WI38 (cell line): ENCODE results near the gene ANKRD52.

ENCODE experiments used
- H3K4me3 ChIP-seq: 2 replicates; pipeline ENCODE4 v1.5.1; 2011; ENCODE audit warnings: low read depth, mild to moderate bottlenecking, control low read depth, low read length
- TF ChIP-seq, protein P1 (sequence below): IDR thresholded peaks from 2 replicates; pipeline ENCODE4 v1.5.1; 2012; ENCODE audit warnings: low read depth, mild to moderate bottlenecking, control low read depth, low read length

The ANKRD52 gene

DNA sequence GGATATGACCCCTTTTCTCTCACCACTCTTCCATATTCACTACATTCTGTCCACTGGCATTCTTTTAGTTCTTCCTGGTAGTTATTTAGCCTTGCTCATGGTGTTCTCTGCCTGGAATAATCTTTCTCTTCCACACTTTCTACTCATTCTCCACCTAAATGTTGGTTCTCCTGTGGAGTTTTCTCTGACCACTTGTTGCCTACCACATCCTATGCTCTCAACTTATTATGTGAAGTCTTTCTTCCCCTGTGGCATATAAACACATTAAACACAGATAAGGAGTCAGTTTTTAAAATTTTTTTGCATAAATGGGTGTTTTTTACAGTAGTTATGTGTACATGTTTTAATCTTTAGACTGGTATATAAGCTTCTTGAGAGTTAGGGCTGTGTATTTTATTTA, 65.6 kb downstream of the ANKRD52 start:
- TF ChIP-seq, protein P1, sequence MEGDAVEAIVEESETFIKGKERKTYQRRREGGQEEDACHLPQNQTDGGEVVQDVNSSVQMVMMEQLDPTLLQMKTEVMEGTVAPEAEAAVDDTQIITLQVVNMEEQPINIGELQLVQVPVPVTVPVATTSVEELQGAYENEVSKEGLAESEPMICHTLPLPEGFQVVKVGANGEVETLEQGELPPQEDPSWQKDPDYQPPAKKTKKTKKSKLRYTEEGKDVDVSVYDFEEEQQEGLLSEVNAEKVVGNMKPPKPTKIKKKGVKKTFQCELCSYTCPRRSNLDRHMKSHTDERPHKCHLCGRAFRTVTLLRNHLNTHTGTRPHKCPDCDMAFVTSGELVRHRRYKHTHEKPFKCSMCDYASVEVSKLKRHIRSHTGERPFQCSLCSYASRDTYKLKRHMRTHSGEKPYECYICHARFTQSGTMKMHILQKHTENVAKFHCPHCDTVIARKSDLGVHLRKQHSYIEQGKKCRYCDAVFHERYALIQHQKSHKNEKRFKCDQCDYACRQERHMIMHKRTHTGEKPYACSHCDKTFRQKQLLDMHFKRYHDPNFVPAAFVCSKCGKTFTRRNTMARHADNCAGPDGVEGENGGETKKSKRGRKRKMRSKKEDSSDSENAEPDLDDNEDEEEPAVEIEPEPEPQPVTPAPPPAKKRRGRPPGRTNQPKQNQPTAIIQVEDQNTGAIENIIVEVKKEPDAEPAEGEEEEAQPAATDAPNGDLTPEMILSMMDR: no peak
- H3K4me3 ChIP-seq: no peak overlapping the region

DNA sequence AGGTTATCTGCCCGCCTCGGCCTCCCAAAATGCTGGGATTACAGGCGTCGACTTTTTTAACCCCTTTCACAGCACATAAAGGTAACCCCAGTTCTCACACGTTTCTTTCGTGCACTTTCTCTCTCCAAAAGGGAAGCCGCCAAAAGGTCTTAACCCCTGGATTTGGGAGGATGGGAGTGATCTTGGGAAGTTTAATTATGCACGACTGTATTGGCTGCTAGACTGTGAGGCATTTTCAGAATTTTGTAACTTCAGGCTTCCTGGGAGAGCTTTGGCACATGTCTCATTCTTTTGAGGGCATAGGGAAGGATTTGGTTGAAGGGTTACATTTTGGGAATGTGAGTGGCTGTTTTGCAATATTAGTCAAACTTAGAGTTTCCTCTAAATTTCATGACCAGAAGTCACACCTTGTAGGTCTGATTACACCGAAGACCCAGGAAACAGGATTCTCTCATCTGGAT, 67.5 kb downstream of the ANKRD52 start:
- peak overlapping the region; percentile 84; the same call in 1 of the 2 replicates for H3K4me3 ChIP-seq
- TF ChIP-seq, protein P1: no peak

DNA sequence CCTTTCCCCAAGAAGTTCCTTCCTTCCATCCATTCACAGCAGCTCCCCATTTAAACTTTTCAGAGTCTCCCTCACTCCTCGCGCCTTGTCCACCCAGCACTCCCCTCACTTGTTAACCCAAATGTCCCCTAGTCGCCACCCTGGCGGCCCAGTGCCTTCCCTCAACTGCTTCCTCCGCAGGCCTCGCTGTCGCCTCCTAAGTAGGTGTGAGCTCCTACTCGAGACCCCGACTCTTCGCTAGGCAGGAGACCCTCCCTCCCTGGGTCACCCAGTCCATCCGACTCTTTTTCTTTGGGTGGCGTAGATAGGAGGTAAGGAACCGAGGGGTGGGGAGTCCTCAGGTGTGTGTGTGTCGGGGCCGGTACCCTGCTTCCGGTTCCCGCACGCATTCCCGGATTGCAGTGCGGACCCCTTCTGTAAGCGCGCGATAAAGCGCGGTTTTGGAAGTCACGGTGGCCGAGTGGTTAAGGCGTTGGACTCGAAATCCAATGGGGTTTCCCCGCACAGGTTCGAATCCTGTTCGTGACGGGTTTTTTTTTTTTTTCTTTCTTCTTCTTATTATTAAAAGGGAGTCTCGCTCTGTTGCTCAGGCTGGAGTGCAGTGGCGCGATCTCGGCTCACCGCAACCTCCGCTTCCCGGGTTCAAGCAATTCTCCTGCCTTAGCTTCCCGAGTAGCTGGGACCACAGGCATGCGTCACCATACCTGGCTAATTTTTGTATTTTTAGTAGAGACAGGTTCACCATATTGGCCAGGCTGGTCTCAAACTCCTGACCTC, 68.1 kb downstream of the ANKRD52 start:
- TF ChIP-seq, protein P1: no peak
- H3K4me3 ChIP-seq: peak overlapping the region; percentile 84

DNA sequence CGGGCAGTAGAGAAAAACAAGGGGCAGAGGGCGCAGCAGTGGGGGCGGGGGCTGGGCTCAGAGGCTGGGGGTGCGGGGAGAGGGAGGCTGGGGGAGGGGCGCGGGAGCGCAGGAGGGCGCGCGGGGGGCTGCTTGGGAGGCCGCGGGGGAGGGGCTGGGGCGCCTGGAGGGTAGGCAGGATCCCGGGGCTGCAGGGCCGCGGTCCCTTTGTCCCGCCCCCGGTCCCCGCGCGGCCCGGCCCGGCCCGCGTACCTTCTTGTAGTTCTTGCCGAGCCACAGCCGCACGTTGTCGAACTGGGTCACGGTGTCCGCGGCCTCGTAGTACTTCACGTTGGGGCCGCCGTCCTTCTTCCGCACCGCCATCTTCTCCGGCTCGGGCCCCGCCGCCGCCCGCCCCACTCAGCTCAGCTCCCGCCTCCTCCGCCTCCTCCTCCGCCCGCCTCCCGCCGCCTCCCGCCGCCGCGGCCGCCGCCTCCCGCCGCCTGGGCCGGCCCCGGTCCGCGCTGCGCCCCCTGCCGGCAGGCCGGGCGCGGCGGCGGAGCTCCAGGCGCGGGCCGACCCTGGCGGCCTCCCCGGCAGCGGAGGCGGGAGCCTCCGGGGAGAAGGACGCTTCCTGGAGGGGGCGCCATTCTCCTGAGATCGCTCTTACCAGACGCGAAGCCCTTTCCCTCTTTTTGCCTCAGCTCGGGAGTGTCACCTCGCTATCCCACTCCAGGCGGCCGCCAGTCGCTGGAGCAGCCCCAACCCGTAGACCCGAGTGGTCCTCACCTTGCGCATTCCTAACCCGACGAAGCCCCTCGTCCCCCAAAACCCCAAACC, 68.9 kb downstream of the ANKRD52 start, which contains the start of gene SMARCC2:
TSS of gene SMARCC2 (minus strand) at position 385 of the 819 bp plus-strand sequence. CDS start at position 363, 22 bp downstream.
- TF ChIP-seq, protein P1: peak; percentile 59

DNA sequence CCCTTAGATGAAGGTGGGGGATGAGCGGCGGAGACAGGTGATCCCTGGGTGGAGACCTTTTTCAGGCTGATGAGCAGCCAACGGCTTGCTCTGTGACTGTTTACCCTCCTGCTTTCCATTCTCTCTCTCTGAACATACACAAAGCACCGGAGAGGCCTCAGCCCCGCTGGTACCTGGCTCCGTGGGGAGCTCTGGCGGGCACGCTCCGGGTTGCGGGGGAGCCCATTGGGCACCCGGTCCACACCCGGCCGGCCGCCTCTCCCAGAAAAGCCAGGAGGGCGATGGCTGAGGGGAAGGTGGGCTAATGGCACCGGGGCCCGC, 69.4 kb downstream of the ANKRD52 start:
- peak overlapping the region; percentile 90 for H3K4me3 ChIP-seq
- TF ChIP-seq, protein P1: no peak

More for the DNA sequence above, 68.9 kb downstream of the ANKRD52 start, which contains the start of gene SMARCC2:
- peak within 1 kb of the TSS; percentile 90 for H3K4me3 ChIP-seq

DNA sequence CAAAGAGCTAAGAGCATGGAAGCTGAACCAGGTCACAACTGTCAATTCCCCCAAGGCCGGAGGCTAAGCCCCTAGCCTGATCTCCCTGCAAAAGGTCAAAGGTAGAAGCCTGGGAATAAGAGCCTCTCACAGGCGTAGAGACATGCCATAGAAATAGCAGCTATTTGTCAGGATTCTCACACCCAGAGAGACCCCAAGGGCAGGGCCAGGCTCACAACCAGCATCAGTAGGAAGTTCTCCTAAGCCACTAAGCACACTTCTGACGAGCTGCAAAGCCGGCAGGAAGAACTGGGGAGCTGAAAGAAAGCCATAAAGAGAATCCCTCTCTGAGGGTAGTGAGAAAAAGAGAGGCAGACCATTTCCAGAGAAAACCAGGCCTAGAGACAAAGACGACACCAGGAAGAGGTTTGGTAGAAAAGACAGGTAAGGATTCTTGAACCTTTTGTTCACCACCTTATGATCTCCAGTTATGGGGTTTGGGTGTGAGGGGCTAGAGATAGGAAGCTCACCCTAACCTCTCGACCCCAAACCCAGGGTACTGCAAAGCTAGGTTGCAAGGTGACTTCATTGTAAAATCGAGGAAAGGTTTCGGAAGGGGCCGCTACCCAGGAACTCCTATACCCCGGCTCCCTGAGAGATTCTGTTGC, 69.9 kb downstream of the ANKRD52 start:
- TF ChIP-seq, protein P1: no peak
- H3K4me3 ChIP-seq: peak overlapping the region; percentile 90
